NOMO-1 (cell line): ENCODE measurements around the gene CPNE7.
"Not testable (repeated sequence)": the region's sequence is repeated elsewhere in the genome, so short reads cannot be mapped to it uniquely, and the experiment has no call there.

Experiments used
- DNase-seq, 2 experiments: peaks; one replicate each; lab custom pipeline; 2025; ENCODE audit not compliant: unreplicated experiment in 2 of 2; lab: John Stamatoyannopoulos, UW

CPNE7 gene

GRCh38 chr16:89581861-89582563 lies 6.5 kb downstream of the CPNE7 start:
- DNase-seq = no peak

GRCh38 chr16:89582614-89583196 lies 7.1 kb downstream of the CPNE7 start:
- DNase-seq = no peak

GRCh38 chr16:89583197-89583894 lies 7.8 kb downstream of the CPNE7 start:
- no peak for DNase-seq

- no peak for DNase-seq
Observed at GRCh38 chr16:89583895-89584644, 8.5 kb downstream of the CPNE7 start.

GRCh38 chr16:89584768-89585549 lies 9.4 kb downstream of the CPNE7 start:
- DNase-seq = no peak

GRCh38 chr16:89586218-89586617 lies 10.7 kb downstream of the CPNE7 start:
- DNase-seq = no peak

GRCh38 chr16:89586853-89587252 lies 11.3 kb downstream of the CPNE7 start:
- no peak for DNase-seq

GRCh38 chr16:89587676-89588075 lies 12.1 kb downstream of the CPNE7 start:
- not testable (repeated sequence) for DNase-seq

GRCh38 chr16:89588413-89589109 lies 13.0 kb downstream of the CPNE7 start:
- no peak for DNase-seq

- no peak for DNase-seq
Observed at GRCh38 chr16:89589241-89589926, 13.8 kb downstream of the CPNE7 start.

- no peak for DNase-seq
Observed at GRCh38 chr16:89593841-89594240, 18.3 kb downstream of the CPNE7 start.

GRCh38 chr16:89595330-89596060 lies 19.9 kb downstream of the CPNE7 start:
- no peak for DNase-seq

- no peak for DNase-seq
Observed at GRCh38 chr16:89596061-89596689, 20.6 kb downstream of the CPNE7 start.

- DNase-seq = no peak
Observed at GRCh38 chr16:89596957-89597649, 21.5 kb downstream of the CPNE7 start.

GRCh38 chr16:89598199-89598598 lies 22.6 kb downstream of the CPNE7 start:
- no peak for DNase-seq

- DNase-seq = no peak
Observed at GRCh38 chr16:89599451-89599858, 23.9 kb downstream of the CPNE7 start.

- no peak for DNase-seq
Observed at GRCh38 chr16:89599902-89600301, 24.3 kb downstream of the CPNE7 start.

- no peak for DNase-seq
Observed at GRCh38 chr16:89600427-89600826, 24.9 kb downstream of the CPNE7 start.
